Measurements from ENCODE around the gene COA6. TPM values are rescaled to one million over a fixed set of nuclear protein-coding genes. Genes with fewer than 3 reads are reported as not detected.
"Not testable (repeated sequence)": the region's sequence is repeated elsewhere in the genome, so short reads cannot be mapped to it uniquely, and the experiment has no call there.

Gene COA6
- total RNA-seq = 10 to 100 TPM; 58.9 to 79.4 TPM

GRCh38 chr1:234373064-234373958 lies at the start of gene COA6:
COA6 (plus strand) TSS chr1:234373456; CDS start chr1:234373467, 11 bp downstream.
- Mint-ChIP-seq H3K27ac (peak within 1 kb of the TSS; percentile 96 to 98), H3K9me3 (peaks cover 0 to 3% of the 10 kb centered on the region in 2 donors), H3K36me3 (peaks cover 41 to 43% of the 10 kb centered on the region in 2 donors)
- ATAC-seq (peak; percentile 94 to 95), DNase-seq (ENCODE audit: low spot score in 2 of 2) (peak; percentile 83 to 92)

GRCh38 chr1:234324821-234325220 lies 48.4 kb upstream of the COA6 start:
- H3K9me3 Mint-ChIP-seq = no peaks in the 10 kb centered on the region
- no peak for DNase-seq (ENCODE audit: low spot score in 2 of 2)
- no peaks in the 10 kb centered on the region for H3K36me3 Mint-ChIP-seq
- ATAC-seq = no peak
- no peak overlapping the region for H3K27ac Mint-ChIP-seq

GRCh38 chr1:234325878-234326496 lies 47.3 kb upstream of the COA6 start:
- Mint-ChIP-seq H3K36me3 (no peaks in the 10 kb centered on the region), H3K9me3 (no peaks in the 10 kb centered on the region), H3K27ac (peak overlapping the region in 1 of 2 donors; percentile 79)
- ATAC-seq = peak; percentile 59 to 67
- no peak for DNase-seq (ENCODE audit: low spot score in 2 of 2)

DNA sequence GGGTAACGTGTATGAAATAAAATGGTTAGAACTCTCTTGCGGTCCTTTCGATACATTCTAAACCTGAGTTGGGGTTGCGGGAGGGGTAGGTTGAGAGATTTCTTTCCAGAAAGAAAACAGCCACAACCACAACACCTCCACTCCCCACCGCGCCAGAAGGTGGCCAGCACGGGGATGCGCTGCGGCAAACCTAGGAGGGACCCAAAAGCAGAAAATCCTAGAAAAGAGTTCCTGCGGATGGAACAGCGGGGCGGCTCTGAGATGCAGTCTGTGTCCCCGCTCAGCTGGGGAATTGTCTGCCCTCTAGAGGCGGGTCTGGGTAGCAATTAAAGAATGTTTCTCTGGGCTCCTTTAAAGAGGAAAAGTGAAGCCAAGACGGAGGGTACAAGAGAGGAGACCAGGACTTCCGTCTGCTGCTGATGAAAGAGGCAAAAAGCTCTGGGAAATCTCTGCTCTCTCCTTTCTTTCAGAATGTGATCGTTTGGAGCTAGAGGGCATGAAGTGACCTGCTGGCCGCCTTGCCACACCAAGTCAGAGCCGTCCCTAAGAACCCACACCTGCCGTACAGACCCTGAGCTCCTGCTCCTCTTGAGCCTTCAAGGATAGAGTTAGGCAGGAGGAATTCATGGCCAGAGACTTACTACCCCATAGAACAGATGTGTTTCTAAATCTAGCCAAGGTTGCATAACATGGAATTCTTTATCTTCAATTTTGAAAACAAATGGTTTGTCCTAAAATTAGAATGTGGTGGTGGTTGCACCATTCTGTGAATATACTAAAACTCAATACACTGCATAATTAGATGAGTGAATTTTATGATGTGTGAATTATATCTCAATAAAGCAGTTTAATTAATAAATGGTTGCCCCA lies 46.5 kb upstream of the COA6 start:
- H3K9me3 Mint-ChIP-seq = no peaks in the 10 kb centered on the region
- H3K36me3 Mint-ChIP-seq = no peaks in the 10 kb centered on the region
- ATAC-seq (peak; percentile 81 to 84), DNase-seq (ENCODE audit: low spot score in 2 of 2) (peak; percentile 65 to 75)
- H3K27ac Mint-ChIP-seq = peak overlapping the region in 1 of 2 donors; percentile 79

DNA sequence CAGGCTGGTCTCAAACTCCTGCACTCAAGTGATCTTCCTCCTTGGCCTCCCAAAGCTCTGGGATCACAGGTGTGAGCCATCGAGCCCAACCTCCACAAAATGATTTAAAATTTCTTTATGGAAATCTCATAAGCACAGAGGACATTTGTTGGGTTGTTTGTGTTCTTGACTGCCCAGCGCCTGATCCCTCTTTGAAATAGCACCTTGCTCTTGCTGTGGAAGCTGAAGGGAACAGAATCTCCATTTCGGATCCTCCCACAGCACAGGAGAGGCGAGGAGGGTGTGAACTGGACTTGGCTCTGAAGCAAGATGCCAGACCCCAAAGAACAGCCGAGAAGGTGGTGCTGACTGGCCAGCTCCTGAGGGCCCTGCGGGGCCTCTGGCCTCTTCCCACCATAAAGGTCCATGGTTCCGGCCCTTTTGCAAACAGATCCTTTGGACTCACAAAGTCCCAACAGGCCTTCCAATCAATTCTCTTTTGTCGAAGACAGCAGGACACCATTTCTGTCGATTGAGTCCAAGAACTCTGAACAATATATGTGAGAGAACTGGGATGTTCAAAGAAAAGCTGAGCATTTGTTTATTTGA lies 45.6 kb upstream of the COA6 start:
- ATAC-seq = no peak
- H3K27ac Mint-ChIP-seq = no peak overlapping the region
- no peaks in the 10 kb centered on the region for H3K9me3 Mint-ChIP-seq
- H3K36me3 Mint-ChIP-seq = no peaks in the 10 kb centered on the region
- DNase-seq (ENCODE audit: low spot score in 2 of 2) = no peak

GRCh38 chr1:234330843-234331215 lies 42.4 kb upstream of the COA6 start:
- ATAC-seq = no peak
- no peak for DNase-seq (ENCODE audit: low spot score in 2 of 2)
- H3K9me3 Mint-ChIP-seq = no peaks in the 10 kb centered on the region
- H3K36me3 Mint-ChIP-seq = peaks cover 0 to 6% of the 10 kb centered on the region in 2 donors
- no peak overlapping the region for H3K27ac Mint-ChIP-seq

DNA sequence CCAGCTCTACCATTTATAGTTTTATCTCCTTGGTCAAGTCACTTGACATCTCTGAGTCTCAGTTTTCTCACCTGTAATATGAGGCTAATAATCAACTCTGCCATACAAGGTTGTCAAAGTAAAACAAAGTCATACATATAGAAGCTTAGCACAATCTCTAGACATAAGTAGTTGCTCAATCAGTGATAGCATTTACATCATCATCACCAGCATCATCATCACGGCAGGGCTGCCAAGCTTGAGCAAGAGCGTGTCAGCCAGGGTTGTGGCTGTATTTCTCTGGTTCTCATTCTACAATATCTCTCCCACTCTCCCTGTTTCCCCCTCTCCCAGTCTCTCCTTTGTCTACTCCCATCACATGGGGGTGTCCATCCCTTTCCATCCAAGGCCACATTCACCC lies 41.7 kb upstream of the COA6 start:
- peaks cover 3 to 13% of the 10 kb centered on the region in 2 donors for H3K36me3 Mint-ChIP-seq
- peaks cover 0 to 3% of the 10 kb centered on the region in 2 donors for H3K9me3 Mint-ChIP-seq
- DNase-seq (ENCODE audit: low spot score in 2 of 2) (no peak), ATAC-seq (no peak)
- no peak overlapping the region for H3K27ac Mint-ChIP-seq

- Mint-ChIP-seq H3K9me3 (peaks cover 7 to 17% of the 10 kb centered on the region in 2 donors), H3K27ac (no peak overlapping the region), H3K36me3 (peaks cover 13 to 19% of the 10 kb centered on the region in 2 donors)
- ATAC-seq = no peak
- no peak for DNase-seq (ENCODE audit: low spot score in 2 of 2)
These were observed 36.9 kb upstream of the COA6 start for GRCh38 chr1:234336359-234336758.

GRCh38 chr1:234337233-234337632 lies 36.0 kb upstream of the COA6 start:
- no peak for ATAC-seq
- H3K36me3 Mint-ChIP-seq = peaks cover 13 to 19% of the 10 kb centered on the region in 2 donors
- peaks cover 7 to 17% of the 10 kb centered on the region in 2 donors for H3K9me3 Mint-ChIP-seq
- DNase-seq (ENCODE audit: low spot score in 2 of 2) = no peak
- H3K27ac Mint-ChIP-seq = no peak overlapping the region

DNA sequence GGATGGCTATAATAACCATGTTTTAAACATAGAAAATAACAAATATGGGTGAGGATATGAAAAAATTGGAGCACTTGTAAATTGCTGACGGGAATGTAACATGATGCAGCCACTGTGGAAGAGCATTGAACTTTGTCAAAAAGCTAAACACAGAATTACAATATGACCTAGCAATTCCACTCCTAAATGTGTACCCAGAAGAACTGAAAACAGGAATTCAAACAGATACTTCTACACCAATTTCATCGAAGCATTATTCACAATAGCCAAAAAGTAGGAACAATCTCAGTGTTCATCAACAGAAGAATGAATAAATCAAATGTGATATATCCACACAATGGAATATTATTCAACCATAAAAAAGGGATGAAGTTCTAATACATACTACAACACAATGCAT lies 32.7 kb upstream of the COA6 start:
- H3K27ac Mint-ChIP-seq = no peak overlapping the region
- no peak for DNase-seq (ENCODE audit: low spot score in 2 of 2)
- no peak for ATAC-seq
- H3K36me3 Mint-ChIP-seq = peaks cover 13 to 16% of the 10 kb centered on the region in 2 donors
- peaks cover 7 to 17% of the 10 kb centered on the region in 2 donors for H3K9me3 Mint-ChIP-seq

GRCh38 chr1:234342774-234343173 lies 30.5 kb upstream of the COA6 start:
- Mint-ChIP-seq H3K9me3 (peaks cover 0 to 9% of the 10 kb centered on the region in 2 donors), H3K36me3 (no peaks in the 10 kb centered on the region), H3K27ac (no peak overlapping the region)
- no peak for DNase-seq (ENCODE audit: low spot score in 2 of 2)
- ATAC-seq = no peak

- no peak for DNase-seq (ENCODE audit: low spot score in 2 of 2)
These were observed 28.0 kb upstream of the COA6 start for GRCh38 chr1:234345237-234345636.

GRCh38 chr1:234348964-234349363 lies 24.3 kb upstream of the COA6 start:
- Mint-ChIP-seq H3K27ac (peak overlapping the region in 1 of 2 donors; percentile 5), H3K9me3 (no peaks in the 10 kb centered on the region), H3K36me3 (no peaks in the 10 kb centered on the region)
- no peak for DNase-seq (ENCODE audit: low spot score in 2 of 2)
- no peak for ATAC-seq

More at GRCh38 chr1:234345237-234345636, 28.0 kb upstream of the COA6 start:
- H3K9me3 Mint-ChIP-seq = peaks cover 0 to 6% of the 10 kb centered on the region in 2 donors
- no peaks in the 10 kb centered on the region for H3K36me3 Mint-ChIP-seq
- no peak overlapping the region for H3K27ac Mint-ChIP-seq
- ATAC-seq = no peak

DNA sequence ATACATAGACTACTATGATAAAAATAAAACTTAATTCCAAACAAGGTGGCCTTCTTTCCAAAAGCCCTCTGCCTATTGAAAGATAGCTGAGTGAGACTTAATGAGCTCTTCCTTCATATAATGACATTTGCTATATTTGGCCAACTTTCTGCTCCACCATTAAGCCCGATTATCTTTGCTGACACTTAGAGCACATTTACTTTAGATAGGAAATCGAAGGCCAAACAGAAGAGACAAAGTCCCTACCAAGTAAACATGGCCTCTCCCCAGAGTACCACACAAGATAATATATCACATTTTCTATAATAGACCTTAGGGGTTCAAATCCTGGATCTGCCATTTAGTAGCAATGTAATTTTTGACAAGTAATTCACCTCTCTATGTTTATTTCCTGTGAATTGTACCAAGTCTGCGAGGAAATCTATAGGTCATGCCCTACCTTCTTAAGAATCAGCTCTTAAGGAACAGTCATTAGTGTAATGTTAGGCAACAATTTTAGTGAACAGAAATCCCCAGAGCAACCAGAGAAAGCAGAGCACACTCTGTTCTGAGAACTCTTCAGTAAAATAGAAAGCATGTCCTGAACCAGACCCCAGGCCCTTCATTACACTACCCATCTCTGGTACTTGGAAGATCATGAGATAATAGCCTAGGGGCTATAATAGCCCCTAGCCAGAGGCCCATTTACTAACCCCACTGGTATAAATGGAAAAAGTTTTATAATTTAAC lies 17.3 kb upstream of the COA6 start:
- Mint-ChIP-seq H3K27ac (peak overlapping the region in 1 of 2 donors; percentile 93), H3K36me3 (peaks cover 0 to 16% of the 10 kb centered on the region in 2 donors), H3K9me3 (no peaks in the 10 kb centered on the region)
- ATAC-seq = peak; percentile 37 to 70
- no peak for DNase-seq (ENCODE audit: low spot score in 2 of 2)

GRCh38 chr1:234356615-234357269 lies 16.5 kb upstream of the COA6 start:
- ATAC-seq (peak; percentile 67 to 98), DNase-seq (ENCODE audit: low spot score in 2 of 2) (peak; percentile 35 to 86)
- Mint-ChIP-seq H3K27ac (peak overlapping the region; percentile 40 to 93), H3K36me3 (peaks cover 0 to 16% of the 10 kb centered on the region in 2 donors)
- H3K9me3 Mint-ChIP-seq = not testable (repeated sequence)

Data from activated naive CD4-positive, alpha-beta T cell treated with anti-CD3 and anti-CD28 coated beads, Interleukin-2, amount 50 U/mL, for 72 hours (primary cell).